ENCODE results near the gene PHACTR4.

- TF ChIP-seq CTCF (conservative IDR thresholded peaks at IDR 0.05; ENCODE audit: low read depth in 2 of 2) (no peak), EZH2 (IDR thresholded peaks at IDR 0.05; ENCODE audit: low read depth, unreplicated experiment) (no peak), EZH2phosphoT487 (IDR thresholded peaks at IDR 0.05; ENCODE audit: unreplicated experiment) (no peak), POLR2AphosphoS5 (IDR thresholded peaks at IDR 0.05; ENCODE audit: low read depth) (no peak), ZNF114 (CRISPR knock-in tag; IDR thresholded peaks at IDR 0.05) (no peak), NANOG (IDR thresholded peaks at IDR 0.05; ENCODE audit: borderline replicate concordance) (no peak), CREB1 (CRISPR knock-in tag; IDR thresholded peaks at IDR 0.05; ENCODE audit: low read depth) (no peak), ETS1 (IDR thresholded peaks at IDR 0.05) (no peak)
- TF ChIP-seq, protein P1, sequence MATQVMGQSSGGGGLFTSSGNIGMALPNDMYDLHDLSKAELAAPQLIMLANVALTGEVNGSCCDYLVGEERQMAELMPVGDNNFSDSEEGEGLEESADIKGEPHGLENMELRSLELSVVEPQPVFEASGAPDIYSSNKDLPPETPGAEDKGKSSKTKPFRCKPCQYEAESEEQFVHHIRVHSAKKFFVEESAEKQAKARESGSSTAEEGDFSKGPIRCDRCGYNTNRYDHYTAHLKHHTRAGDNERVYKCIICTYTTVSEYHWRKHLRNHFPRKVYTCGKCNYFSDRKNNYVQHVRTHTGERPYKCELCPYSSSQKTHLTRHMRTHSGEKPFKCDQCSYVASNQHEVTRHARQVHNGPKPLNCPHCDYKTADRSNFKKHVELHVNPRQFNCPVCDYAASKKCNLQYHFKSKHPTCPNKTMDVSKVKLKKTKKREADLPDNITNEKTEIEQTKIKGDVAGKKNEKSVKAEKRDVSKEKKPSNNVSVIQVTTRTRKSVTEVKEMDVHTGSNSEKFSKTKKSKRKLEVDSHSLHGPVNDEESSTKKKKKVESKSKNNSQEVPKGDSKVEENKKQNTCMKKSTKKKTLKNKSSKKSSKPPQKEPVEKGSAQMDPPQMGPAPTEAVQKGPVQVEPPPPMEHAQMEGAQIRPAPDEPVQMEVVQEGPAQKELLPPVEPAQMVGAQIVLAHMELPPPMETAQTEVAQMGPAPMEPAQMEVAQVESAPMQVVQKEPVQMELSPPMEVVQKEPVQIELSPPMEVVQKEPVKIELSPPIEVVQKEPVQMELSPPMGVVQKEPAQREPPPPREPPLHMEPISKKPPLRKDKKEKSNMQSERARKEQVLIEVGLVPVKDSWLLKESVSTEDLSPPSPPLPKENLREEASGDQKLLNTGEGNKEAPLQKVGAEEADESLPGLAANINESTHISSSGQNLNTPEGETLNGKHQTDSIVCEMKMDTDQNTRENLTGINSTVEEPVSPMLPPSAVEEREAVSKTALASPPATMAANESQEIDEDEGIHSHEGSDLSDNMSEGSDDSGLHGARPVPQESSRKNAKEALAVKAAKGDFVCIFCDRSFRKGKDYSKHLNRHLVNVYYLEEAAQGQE (IDR thresholded peaks at IDR 0.05; ENCODE audit: unreplicated experiment) = no peak
- TF ChIP-seq, protein P2, sequence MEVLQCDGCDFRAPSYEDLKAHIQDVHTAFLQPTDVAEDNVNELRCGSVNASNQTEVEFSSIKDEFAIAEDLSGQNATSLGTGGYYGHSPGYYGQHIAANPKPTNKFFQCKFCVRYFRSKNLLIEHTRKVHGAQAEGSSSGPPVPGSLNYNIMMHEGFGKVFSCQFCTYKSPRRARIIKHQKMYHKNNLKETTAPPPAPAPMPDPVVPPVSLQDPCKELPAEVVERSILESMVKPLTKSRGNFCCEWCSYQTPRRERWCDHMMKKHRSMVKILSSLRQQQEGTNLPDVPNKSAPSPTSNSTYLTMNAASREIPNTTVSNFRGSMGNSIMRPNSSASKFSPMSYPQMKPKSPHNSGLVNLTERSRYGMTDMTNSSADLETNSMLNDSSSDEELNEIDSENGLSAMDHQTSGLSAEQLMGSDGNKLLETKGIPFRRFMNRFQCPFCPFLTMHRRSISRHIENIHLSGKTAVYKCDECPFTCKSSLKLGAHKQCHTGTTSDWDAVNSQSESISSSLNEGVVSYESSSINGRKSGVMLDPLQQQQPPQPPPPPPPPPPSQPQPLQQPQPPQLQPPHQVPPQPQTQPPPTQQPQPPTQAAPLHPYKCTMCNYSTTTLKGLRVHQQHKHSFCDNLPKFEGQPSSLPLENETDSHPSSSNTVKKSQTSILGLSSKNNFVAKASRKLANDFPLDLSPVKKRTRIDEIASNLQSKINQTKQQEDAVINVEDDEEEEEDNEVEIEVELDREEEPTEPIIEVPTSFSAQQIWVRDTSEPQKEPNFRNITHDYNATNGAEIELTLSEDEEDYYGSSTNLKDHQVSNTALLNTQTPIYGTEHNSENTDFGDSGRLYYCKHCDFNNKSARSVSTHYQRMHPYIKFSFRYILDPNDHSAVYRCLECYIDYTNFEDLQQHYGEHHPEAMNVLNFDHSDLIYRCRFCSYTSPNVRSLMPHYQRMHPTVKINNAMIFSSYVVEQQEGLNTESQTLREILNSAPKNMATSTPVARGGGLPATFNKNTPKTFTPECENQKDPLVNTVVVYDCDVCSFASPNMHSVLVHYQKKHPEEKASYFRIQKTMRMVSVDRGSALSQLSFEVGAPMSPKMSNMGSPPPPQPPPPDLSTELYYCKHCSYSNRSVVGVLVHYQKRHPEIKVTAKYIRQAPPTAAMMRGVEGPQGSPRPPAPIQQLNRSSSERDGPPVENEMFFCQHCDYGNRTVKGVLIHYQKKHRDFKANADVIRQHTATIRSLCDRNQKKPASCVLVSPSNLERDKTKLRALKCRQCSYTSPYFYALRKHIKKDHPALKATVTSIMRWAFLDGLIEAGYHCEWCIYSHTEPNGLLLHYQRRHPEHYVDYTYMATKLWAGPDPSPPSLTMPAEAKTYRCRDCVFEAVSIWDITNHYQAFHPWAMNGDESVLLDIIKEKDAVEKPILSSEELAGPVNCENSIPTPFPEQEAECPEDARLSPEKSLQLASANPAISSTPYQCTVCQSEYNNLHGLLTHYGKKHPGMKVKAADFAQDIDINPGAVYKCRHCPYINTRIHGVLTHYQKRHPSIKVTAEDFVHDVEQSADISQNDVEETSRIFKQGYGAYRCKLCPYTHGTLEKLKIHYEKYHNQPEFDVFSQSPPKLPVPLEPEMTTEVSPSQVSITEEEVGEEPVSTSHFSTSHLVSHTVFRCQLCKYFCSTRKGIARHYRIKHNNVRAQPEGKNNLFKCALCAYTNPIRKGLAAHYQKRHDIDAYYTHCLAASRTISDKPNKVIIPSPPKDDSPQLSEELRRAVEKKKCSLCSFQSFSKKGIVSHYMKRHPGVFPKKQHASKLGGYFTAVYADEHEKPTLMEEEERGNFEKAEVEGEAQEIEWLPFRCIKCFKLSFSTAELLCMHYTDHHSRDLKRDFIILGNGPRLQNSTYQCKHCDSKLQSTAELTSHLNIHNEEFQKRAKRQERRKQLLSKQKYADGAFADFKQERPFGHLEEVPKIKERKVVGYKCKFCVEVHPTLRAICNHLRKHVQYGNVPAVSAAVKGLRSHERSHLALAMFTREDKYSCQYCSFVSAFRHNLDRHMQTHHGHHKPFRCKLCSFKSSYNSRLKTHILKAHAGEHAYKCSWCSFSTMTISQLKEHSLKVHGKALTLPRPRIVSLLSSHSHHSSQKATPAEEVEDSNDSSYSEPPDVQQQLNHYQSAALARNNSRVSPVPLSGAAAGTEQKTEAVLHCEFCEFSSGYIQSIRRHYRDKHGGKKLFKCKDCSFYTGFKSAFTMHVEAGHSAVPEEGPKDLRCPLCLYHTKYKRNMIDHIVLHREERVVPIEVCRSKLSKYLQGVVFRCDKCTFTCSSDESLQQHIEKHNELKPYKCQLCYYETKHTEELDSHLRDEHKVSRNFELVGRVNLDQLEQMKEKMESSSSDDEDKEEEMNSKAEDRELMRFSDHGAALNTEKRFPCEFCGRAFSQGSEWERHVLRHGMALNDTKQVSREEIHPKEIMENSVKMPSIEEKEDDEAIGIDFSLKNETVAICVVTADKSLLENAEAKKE (CRISPR knock-in tag; IDR thresholded peaks at IDR 0.05) = no peak
Measured at GRCh38 chr1:28395181-28395580, 25.6 kb downstream of the PHACTR4 start.

Data from GM23338 (cell line).